ENCODE data around the gene RASGRF1.

- TF ChIP-seq FOXK2 (IDR thresholded peaks at IDR 0.05) = no peak
- no peak for TF ChIP-seq FOXA1 (IDR thresholded peaks at IDR 0.05)
- TF ChIP-seq FOXM1 (IDR thresholded peaks at IDR 0.05; ENCODE audit: borderline replicate concordance) = no peak
- TF ChIP-seq ELF4 (IDR thresholded peaks at IDR 0.05) = no peak
- no peak for TF ChIP-seq TARDBP (IDR thresholded peaks at IDR 0.05)
- TF ChIP-seq L3MBTL2 (conservative IDR thresholded peaks at IDR 0.05) = no peak
- no peak for TF ChIP-seq BHLHE40 (IDR thresholded peaks at IDR 0.05; ENCODE audit: borderline replicate concordance)
- TF ChIP-seq CTBP1 (IDR thresholded peaks at IDR 0.05; ENCODE audit: borderline replicate concordance) = no peak
- TF ChIP-seq HDGF (IDR thresholded peaks at IDR 0.05; ENCODE audit: borderline replicate concordance) = no peak
These were observed 143.1 kb downstream of the RASGRF1 start for GRCh38 chr15:78947506-78947905.
